HG02852 (cell line): ENCODE measurements around the gene MCTP1.

Source experiments
- ATAC-seq: cut with Tn5 transposase; IDR thresholded peaks from one replicate; pipeline ENCODE4 v1.9.1; 2021; ENCODE audit warnings: mild to moderate bottlenecking, moderate library complexity; ENCODE audit not compliant: unreplicated experiment

Gene MCTP1

GRCh38 chr5:95130941-95131340 is 154.0 kb downstream of the MCTP1 start:
- ATAC-seq = no peak

DNA sequence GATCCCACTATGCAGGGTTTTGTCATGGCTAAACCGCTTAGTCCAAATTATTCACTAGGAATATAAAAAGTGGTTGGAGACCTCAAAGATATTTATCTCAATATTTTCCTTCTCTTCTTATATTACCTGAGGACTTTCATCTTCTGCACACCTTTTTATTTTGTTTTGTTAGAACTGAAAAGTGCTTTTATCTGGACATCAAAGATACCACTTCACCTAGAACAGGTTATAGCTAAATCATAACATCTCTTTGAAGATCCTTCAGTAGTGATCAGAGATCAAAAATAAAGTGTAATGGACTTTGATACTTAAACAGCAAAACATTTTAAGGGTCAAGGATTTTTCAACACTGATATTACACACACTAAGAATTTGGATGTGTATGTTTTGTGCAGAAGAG is 160.2 kb downstream of the MCTP1 start:
- ATAC-seq = no peak

DNA sequence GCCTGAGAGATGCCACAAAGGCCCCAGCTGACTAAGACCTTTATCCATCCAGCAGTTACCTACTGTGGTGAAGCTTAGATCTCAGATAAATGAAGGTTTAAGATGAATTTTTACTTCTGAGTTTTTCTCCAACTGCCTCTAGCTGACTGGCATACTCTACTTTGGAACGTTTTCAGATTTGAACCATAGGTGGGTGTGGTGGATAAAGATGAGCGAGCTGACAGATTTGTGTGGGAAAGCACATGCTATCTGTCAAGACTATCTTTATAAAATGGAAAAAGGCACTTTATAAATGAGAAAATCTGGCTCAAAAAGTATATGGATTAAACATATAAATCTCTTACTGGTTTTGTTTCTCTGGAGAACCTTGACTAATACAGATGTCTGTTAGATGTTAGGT is 160.8 kb downstream of the MCTP1 start:
- no peak for ATAC-seq

DNA sequence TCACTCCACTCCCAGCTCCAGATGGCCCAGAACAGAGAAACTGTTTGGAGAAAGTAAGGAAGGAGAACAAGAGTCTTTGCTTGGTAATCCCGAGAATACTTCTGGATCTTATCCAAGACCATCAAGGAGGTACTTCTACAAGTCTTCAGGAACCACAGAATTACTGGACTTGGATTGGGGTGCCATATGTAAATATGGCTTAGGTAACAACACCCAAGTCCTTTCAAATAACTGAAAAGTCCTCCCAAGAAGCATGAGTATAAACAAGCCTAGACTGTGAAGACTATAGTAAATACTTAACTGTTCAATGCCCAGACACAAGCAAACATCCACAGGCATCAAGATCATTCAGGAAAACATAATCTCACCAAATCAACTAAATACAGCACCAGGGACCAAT is 170.0 kb downstream of the MCTP1 start:
- ATAC-seq = no peak

DNA sequence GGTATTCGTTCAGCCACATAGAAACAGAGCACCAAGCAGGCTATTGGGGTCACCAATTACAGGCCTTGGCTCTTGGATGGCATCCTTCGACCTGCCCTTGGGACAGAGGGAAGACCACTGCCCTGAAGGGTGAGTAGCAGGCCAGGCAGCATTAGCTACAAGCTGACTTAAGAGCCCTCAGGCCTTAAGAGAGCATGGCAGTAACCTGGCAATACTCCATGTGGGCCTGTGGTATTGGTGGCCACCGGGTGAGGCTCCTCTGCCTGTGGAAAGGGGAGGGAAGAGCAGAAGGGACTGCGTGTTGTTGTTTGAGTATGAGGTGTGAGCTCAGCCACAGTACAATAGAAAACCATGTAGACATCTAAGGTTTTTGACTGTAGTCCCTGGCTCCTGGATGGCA is 170.6 kb downstream of the MCTP1 start:
- no peak for ATAC-seq

DNA sequence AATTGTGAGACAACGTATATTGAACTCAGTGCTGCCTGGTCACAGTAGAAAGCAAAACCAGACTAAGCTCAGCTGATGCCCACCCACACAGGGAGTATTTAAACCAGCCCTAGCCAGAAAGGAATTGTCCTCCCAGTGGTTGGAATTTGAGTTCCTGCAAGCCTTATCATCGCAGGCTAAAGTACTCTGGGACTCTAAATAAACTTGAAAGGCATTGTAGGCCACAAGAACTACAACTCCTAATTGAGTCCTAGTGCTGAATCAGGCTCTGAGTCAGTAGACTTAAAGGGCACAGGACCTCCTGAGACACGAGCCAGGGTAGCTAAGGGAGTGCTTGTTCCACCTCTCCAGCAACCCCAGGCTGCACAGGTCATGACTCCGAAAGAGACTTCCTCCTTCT is 171.4 kb downstream of the MCTP1 start:
- ATAC-seq = no peak

DNA sequence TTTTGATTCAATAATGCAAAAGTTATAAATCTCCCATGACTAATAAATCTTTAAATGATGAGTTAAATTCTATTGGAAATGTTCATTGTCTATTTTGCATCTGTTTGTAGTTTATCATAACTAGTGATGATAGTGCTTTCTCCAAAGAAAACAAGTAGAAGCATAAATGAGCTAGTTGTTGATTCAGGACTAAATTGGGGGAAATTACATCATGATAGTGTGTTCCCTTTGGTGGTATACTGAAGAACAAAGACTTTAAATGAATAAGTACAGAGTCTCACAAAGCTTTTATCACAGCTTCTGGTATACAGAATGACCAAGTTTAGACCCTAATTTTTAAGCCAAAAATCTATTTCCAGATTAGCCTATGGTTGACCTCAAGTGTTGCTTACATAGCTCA is 173.8 kb downstream of the MCTP1 start:
- ATAC-seq = no peak

DNA sequence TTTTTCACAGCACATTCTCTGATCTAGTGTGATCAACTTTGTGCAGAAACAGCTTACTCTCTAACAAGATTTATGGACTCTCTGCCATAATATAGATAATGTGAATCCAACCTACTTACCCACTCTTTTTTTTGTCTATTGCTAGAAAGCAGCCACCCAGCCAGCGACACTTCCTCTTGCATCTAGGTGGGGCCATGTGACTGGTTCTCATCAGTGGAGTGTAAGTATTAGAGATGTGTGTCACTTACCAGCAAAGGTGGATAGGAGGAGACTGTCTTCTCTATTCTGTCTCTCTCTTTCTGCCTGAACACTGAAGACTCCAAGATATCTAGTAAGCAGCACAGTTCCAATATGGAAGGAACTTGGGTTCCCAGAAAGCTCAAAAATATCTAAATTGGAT is 174.8 kb downstream of the MCTP1 start:
- ATAC-seq = no peak

- no peak for ATAC-seq
Measured at GRCh38 chr5:95107138-95107537, 177.8 kb downstream of the MCTP1 start.

GRCh38 chr5:95105638-95106037 is 179.3 kb downstream of the MCTP1 start:
- no peak for ATAC-seq

DNA sequence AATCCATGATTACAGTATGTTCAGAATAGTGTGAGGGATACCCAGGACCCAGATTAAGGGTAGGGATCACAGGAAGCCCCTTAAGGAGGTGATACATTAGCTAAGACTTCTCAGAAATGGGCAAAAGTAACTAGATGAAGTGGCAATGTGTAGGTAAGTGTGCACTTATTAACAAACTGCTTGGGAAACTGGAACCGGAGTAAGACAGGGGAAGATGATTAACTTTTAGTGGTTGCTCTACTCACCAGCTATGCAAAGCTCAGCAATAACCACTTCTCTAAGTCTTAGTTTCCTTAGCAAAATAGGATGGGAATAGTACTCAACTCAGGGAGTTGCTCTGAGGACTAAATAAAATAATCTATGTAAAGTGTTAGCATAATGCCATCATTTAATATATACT is 182.2 kb downstream of the MCTP1 start:
- ATAC-seq = peak; percentile 79

DNA sequence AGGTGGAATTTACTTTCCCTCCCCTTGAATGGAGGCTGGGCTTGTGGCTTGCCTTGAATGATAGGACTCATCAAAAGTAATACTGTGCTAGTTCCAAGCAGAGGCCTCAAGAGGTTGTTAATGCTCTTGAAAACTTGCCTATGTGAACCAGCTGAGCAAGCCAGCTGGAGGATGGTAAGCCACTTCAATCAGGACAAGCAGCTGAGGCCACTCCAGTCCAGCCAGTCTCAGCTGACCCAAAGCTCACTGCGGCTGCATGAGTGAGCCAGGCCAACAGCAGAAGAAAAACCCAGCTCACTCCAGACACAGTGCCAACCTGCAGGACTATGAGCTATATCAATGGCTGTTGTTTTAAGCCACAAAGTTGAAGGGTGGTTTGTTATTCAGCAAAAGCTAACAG is 182.8 kb downstream of the MCTP1 start:
- peak; percentile 31 for ATAC-seq

DNA sequence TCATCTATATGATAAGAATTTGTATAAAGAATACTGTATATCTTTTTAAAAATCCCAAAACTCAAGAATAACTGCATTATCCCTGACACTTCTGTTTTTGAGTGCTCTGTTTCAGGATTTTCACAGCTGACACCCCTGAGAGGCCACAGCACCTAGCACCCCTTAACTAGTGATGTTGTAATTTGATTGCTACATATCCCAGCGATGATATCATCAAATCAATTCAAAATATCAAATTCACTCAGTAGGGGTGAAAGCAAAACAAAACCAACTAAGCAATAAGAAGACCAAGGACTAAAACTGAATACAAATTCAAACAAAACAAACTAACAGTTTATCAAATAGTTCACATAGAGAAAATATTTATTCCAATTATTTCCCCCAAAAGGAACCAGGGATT is 184.3 kb downstream of the MCTP1 start:
- no peak for ATAC-seq

DNA sequence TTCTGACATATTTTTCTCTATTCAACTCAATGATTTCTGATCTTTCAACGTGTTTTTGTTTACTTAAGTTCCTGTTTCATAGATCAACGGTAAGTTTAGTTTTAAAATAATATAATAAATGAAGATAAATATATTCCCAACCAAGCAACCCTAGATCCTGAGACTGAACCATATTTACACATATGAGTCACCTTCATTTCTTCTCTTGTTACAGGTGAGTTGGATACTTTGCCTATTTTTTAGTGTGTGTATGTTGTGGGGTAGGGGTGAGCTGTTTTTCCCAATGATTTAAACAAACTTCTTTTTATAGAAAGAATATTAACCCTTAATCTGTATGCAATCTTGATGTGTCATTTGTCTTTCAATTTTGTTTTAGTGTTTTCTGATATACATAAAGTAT is 186.9 kb downstream of the MCTP1 start:
- no peak for ATAC-seq

DNA sequence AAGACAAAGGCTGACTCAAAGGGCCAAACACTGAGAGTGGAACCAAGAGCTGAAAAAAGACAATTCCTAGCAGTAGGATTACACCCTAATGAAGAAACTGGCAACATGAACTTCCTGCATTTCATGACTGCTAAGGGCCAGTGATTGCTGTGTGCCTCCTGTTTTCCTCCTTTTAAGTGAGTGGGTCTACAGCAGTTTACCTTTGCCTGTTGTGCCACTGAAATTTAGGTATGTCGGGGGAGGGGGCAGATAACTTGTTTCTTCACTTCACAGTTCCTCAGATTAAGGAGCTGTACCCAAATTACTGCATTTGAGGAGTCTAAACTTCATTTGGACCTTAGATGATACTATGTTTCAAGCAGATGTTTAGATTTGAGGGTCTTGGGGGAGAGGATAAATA is 191.7 kb downstream of the MCTP1 start:
- ATAC-seq = no peak

- no peak for ATAC-seq
Measured at GRCh38 chr5:95090774-95091173, 194.1 kb downstream of the MCTP1 start.

DNA sequence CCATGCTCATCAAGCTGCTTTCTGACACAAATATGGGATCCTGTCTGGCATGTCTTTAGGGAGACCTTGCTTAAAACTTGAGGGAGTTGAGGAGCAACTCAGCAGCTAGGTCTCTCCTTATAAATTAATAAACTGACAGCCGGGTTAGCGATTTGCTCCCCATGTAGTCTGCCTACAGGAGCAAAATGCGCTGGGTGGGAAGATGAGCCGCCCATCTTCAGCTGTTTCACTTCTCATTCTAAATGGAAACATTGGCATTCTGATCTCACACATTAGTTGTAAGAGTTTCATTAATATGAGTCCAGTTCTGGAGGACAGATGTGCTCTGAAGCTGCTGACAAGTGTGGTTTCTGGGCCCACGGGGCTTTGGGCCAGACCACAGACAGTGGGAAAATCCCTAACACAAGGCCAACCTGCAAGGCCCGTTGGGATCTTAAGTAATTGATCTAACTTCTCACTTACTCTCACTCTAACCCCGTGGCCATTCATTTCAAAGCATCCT is 197.0 kb downstream of the MCTP1 start:
- peak; percentile 85 for ATAC-seq

- ATAC-seq = peak; percentile 42
Measured at GRCh38 chr5:95086927-95087815, 197.7 kb downstream of the MCTP1 start.

DNA sequence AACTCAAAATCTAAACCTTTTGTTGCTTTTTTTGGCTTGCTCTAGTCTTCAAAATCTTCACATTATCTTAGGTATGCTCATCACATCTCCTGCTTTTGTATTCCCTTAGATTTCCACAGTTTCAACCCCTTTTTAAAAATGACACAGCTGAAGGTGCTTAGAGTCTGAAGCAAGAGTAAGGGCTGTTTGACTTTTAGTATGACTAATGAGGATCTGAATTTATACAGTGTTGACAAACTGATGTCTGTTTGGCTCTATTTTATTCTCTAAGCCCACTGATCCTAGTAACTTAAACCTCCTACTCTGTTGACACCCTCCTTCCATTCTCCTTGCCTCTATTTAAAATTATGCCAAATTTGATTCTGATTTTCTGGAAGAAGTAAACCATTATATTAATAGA is 200.1 kb downstream of the MCTP1 start:
- no peak for ATAC-seq

DNA sequence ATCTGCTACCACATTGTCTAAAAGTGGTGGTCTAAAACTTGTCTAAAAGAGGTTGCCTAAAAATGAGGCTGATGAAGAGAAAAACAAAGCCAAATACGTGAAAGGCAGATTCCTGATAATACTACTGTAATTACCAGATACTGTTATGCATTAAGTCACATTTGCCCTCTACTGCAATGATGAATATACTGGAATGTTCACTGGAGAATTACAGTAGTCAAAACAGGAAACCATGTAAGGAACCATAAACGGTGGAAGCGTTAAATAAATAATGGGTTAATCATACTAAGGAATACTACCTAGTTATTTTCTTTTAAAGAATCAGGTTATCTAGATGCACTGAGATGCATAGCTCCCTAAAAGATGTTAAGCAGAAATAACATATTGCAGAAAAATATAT is 201.3 kb downstream of the MCTP1 start:
- ATAC-seq = no peak

DNA sequence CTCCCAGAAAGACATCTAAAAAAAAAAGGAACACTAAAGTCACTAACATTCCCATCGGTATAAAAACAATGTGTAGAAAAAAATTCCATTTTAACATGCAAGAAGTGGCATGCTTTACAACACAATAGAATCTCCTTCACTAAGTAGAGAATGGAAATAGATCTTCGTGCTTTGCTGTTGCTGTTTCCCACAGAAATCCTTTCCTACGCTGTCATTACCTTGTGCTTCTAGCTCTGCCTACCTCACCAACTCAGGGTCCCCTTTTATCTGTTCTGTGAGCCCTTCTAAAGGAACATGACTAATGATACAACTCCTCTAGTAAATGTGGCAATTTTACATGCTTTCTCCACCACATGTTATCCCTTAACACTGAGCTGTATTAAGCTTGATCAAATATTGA is 202.9 kb downstream of the MCTP1 start:
- ATAC-seq = no peak

DNA sequence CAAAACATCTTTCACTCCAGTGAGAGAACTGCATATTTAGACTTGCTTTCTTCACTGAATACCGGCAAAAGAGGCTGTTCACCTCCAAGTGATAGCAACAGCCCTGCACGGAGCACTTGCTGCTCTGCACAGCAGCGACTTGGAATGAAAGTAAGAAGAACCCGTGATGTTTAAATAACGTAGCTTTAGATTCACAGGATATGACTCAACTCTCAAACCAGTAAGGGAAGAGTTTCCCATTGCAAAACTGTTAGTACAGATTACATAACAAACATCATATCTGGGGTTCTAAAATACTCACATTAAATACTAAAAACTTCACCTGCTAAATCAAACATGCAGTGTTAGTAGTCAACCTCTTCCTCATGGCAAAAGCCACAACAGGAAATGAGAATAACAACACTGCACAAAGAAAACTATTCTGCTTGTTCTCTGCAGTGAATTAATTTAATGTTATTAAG is 203.4 kb downstream of the MCTP1 start:
- peak; percentile 91 for ATAC-seq

DNA sequence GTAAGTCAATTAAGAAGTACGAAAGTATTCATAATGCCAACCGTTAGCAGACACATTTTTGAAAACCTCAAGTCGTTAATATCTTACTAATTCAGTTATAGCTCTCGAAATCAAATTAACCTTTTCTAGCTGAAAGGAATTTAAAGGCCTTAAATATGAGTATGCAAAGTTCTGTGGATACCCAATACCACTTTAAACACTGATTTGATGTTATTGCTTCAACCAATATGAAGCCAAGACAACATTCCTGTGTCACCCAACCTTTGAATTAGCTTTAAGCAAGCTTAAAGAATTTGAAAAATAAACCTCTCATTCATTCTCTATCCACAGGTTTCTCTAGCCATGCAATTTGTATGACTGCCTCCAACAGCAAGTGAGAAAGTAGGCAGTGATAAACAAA is 204.5 kb downstream of the MCTP1 start:
- ATAC-seq = no peak
